GM23338 (cell line): ENCODE data around the gene TFEB. TPM values are rescaled to one million over a fixed set of nuclear protein-coding genes. Genes with fewer than 3 reads are reported as not detected.

ENCODE experiments used
- ATAC-seq: fragments of 200-7000 bp; cut with Tn5 transposase; 3 replicates; pipeline ENCODE4 v1.9.1; 2020
- DNase-seq: peaks from one replicate; pipeline ENCODE4 v3.0.0-alpha.2; 2015; ENCODE audit warnings: low spot score
- H2AFZ ChIP-seq: fragments of 200-600 bp; sonication (generic); 2 replicates; pipeline ENCODE4 v1.8.0; 2016; ENCODE audit warnings: antibody characterized with exemption, mild to moderate bottlenecking, moderate library complexity
- H3F3A ChIP-seq: fragments of 200-600 bp; sonication (generic); replicated peaks from 2 replicates; pipeline ENCODE4 v1.8.0; 2017; ENCODE audit warnings: antibody characterized with exemption, mixed run types, low read depth
- H3K27ac ChIP-seq: fragments of 200-600 bp; sonication (generic); 2 replicates; pipeline ENCODE4 v1.6.1; 2016; ENCODE audit warnings: low read depth
- H3K27me3 ChIP-seq: fragments of 200-600 bp; sonication (generic); 2 replicates; pipeline ENCODE4 v1.8.0; 2016; ENCODE audit warnings: mild to moderate bottlenecking, mixed run types, moderate library complexity; ENCODE audit not compliant: insufficient read depth
- H3K36me3 ChIP-seq: fragments of 200-600 bp; sonication (generic); 2 replicates; pipeline ENCODE4 v1.8.0; 2016; ENCODE audit warnings: mild to moderate bottlenecking; ENCODE audit not compliant: insufficient read depth
- H3K4me1 ChIP-seq: fragments of 200-600 bp; sonication (generic); 2 replicates; pipeline ENCODE4 v1.8.0; 2016; ENCODE audit warnings: mild to moderate bottlenecking, moderate library complexity; ENCODE audit not compliant: insufficient read depth
- H3K4me2 ChIP-seq: fragments of 200-600 bp; sonication (generic); 2 replicates; pipeline ENCODE4 v1.7.1; 2017; ENCODE audit warnings: mixed run types
- H3K4me3 ChIP-seq: fragments of 200-600 bp; sonication (generic); 2 replicates; pipeline ENCODE4 v1.6.1; 2016; ENCODE audit warnings: mixed run types
- H3K79me2 ChIP-seq: fragments of 200-600 bp; sonication (generic); replicated peaks from 2 replicates; pipeline ENCODE4 v1.8.0; 2017; ENCODE audit warnings: mild to moderate bottlenecking; ENCODE audit not compliant: insufficient read depth
- H3K9me2 ChIP-seq: fragments of 200-600 bp; sonication (generic); 2 replicates; pipeline ENCODE4 v1.8.0; 2017; ENCODE audit not compliant: insufficient read depth
- H4K20me1 ChIP-seq: fragments of 200-600 bp; sonication (generic); replicated peaks from 2 replicates; pipeline ENCODE4 v1.8.0; 2017; ENCODE audit warnings: mild to moderate bottlenecking; ENCODE audit not compliant: insufficient read depth
- H3K27ac Mint-ChIP-seq: 2 replicates; pipeline ENCODE4 v1.8.0; 2020; ENCODE audit warnings: inconsistent platforms, mild to moderate bottlenecking, moderate library complexity, mixed read lengths
- H3K27me3 Mint-ChIP-seq: 3 replicates; pipeline ENCODE4 v1.8.0; 2022; ENCODE audit warnings: low read depth, mild to moderate bottlenecking, moderate library complexity, mixed read lengths, inconsistent platforms; ENCODE audit not compliant: insufficient read depth, poor library complexity
- H3K36me3 Mint-ChIP-seq: 3 replicates; pipeline ENCODE4 v1.8.0; 2021; ENCODE audit warnings: low read depth, mild to moderate bottlenecking, inconsistent platforms, moderate library complexity, mixed read lengths
- H3K4me1 Mint-ChIP-seq: 3 replicates; pipeline ENCODE4 v1.8.0; 2020; ENCODE audit warnings: mild to moderate bottlenecking, inconsistent platforms, mixed read lengths
- H3K4me3 Mint-ChIP-seq: 3 replicates; pipeline ENCODE4 v1.8.0; 2021; ENCODE audit warnings: moderate library complexity, mild to moderate bottlenecking, inconsistent platforms, mixed read lengths
- H3K9me3 Mint-ChIP-seq: 3 replicates; pipeline ENCODE4 v1.8.0; 2020; ENCODE audit warnings: moderate library complexity, mild to moderate bottlenecking, inconsistent platforms, mixed read lengths
- CTCF ChIP-seq, 2 experiments: fragments of 200-600 bp in 1 of 2; sonication (generic) in 1 of 2; conservative IDR thresholded peaks; 2 replicates each; pipeline versions ENCODE4 v1.5.1 to v1.6.1; 2016 to 2017; ENCODE audit warnings: antibody characterized with exemption in 2 of 2, low read depth in 2 of 2, mild to moderate bottlenecking in 2 of 2, moderate library complexity in 1 of 2
- EZH2 ChIP-seq: fragments of 200-600 bp; sonication (generic); IDR thresholded peaks from one replicate; pipeline ENCODE4 v1.8.0; 2017; ENCODE audit warnings: antibody characterized with exemption, mild to moderate bottlenecking, low read depth; ENCODE audit not compliant: unreplicated experiment
- REST ChIP-seq: IDR thresholded peaks from one replicate; pipeline ENCODE4 v1.6.1; 2018; ENCODE audit warnings: antibody characterized with exemption; ENCODE audit not compliant: unreplicated experiment
- STAT1 ChIP-seq: IDR thresholded peaks from one replicate; pipeline ENCODE4 v1.6.1; 2016; ENCODE audit warnings: antibody characterized with exemption; ENCODE audit not compliant: unreplicated experiment
- ZNF114 ChIP-seq: fragments of 250-450 bp; sonication (Bioruptor Pico); IDR thresholded peaks from 2 replicates; pipeline ENCODE4 v1.5.0; 2020; ENCODE audit warnings: mild to moderate bottlenecking, moderate library complexity
- ZNF331 ChIP-seq: fragments of 250-450 bp; sonication (Bioruptor Pico); IDR thresholded peaks from 2 replicates; pipeline ENCODE4 v1.5.0; 2020; ENCODE audit warnings: low read depth, mild to moderate bottlenecking, moderate library complexity
- ZNF462 ChIP-seq: fragments of 250-450 bp; sonication (Bioruptor Pico); IDR thresholded peaks from 2 replicates; pipeline ENCODE4 v1.5.0; 2020; ENCODE audit warnings: mild to moderate bottlenecking, moderate library complexity
- polyA plus RNA-seq: library from polyadenylated mRNA; unstranded; fragments of >200 nt; fragmentation: Nextera tagmentation; extraction: Ambion mirVana; gene quantifications from 2 replicates; pipeline ENCODE4 v1.2.1, GENCODE V29; 2016
- total RNA-seq: library from RNA; depleted of rRNA; stranded (reverse); fragments of >200 nt; shearing (Covaris generic); gene quantifications from 2 replicates; pipeline ENCODE4 v1.2.3, GENCODE V29; 2014

TFEB gene
- total and polyA plus RNA-seq, 2 experiments from 2014 or later = 1.3 to 4.3 TPM

- Histone ChIP-seq H3K4me3 (peak overlapping the region; percentile 87), H3F3A (0 out of 2 replicates have a peak, but pooled peaks cover 7% of the 10 kb centered on the region), H3K27ac (no peak overlapping the region), H3K4me1 (peaks cover 51% of the 10 kb centered on the region), H4K20me1 (peaks cover 1% of the 10 kb centered on the region; the same call in 1 of the 2 replicates), H3K4me2 (peak overlapping the region; percentile 100), H3K27me3 (peaks cover 74% of the 10 kb centered on the region), H2AFZ (no peak overlapping the region), H3K79me2 (peaks cover 9% of the 10 kb centered on the region; the same call in 1 of the 2 replicates), H3K9me2 (no peaks in the 10 kb centered on the region), H3K36me3 (no peaks in the 10 kb centered on the region)
- no peaks in the 10 kb centered on the region; the same call in 2 of the 3 replicates for H3K9me3 Mint-ChIP-seq
- H3K4me1 Mint-ChIP-seq = peaks cover 65% of the 10 kb centered on the region
- H3K27me3 Mint-ChIP-seq = peaks cover 54% of the 10 kb centered on the region
- H3K27ac Mint-ChIP-seq = peak overlapping the region; percentile 10; the same call in 1 of the 2 replicates
- no peak for DNase-seq
- H3K4me3 Mint-ChIP-seq = peak overlapping the region; percentile 89
- TF ChIP-seq ZNF331 (CRISPR knock-in tag) (no peak), CTCF (conservative IDR thresholded peaks at IDR 0.05; ENCODE audit: low read depth in 2 of 2) (no peak), EZH2 (no peak), ZNF114 (CRISPR knock-in tag) (no peak), ZNF462 (CRISPR knock-in tag) (no peak), REST (no peak), STAT1 (no peak)
- ATAC-seq = no peak
- H3K36me3 Mint-ChIP-seq = peaks cover 21% of the 10 kb centered on the region
Observed at GRCh38 chr6:41640426-41640825, 95.0 kb downstream of the TFEB start.
